IMR-90 (cell line): ENCODE data around the gene ATP13A5.

Experiments used
- BHLHE40 ChIP-seq: fragments of 150-350 bp; IDR thresholded peaks from 2 replicates; pipeline ENCODE4 v1.6.1; 2016; ENCODE audit warnings: mild to moderate bottlenecking, low read depth, low read length
- CEBPB ChIP-seq: IDR thresholded peaks from 2 replicates; pipeline ENCODE4 v1.6.1; 2012; ENCODE audit warnings: low read depth, low read length, improper control_type of control experiment
- MAFK ChIP-seq: IDR thresholded peaks from 2 replicates; pipeline ENCODE4 v1.6.1; 2012; ENCODE audit warnings: low read depth, low read length, improper control_type of control experiment
- POLR2A ChIP-seq: IDR thresholded peaks from 2 replicates; pipeline ENCODE4 v1.6.1; 2012; ENCODE audit warnings: mild to moderate bottlenecking, low read depth, low read length
- RAD21 ChIP-seq: IDR thresholded peaks from 2 replicates; pipeline ENCODE4 v1.6.1; 2012; ENCODE audit warnings: low read length, improper control_type of control experiment
- RCOR1 ChIP-seq: IDR thresholded peaks from 2 replicates; pipeline ENCODE4 v1.6.1; 2012; ENCODE audit warnings: mild to moderate bottlenecking, low read length, improper control_type of control experiment; ENCODE audit not compliant: insufficient replicate concordance
- RFX5 ChIP-seq: IDR thresholded peaks from 2 replicates; pipeline ENCODE4 v1.8.0; 2012; ENCODE audit warnings: low read depth, mild to moderate bottlenecking, low read length, moderate library complexity
- SMC3 ChIP-seq: fragments of 150-350 bp; IDR thresholded peaks from 2 replicates; pipeline ENCODE4 v1.6.1; 2016; ENCODE audit warnings: low read depth, mild to moderate bottlenecking, antibody characterized with exemption, low read length, moderate library complexity
- USF2 ChIP-seq: fragments of 150-350 bp; IDR thresholded peaks from 2 replicates; pipeline ENCODE4 v1.6.1; 2017; ENCODE audit warnings: mild to moderate bottlenecking, antibody characterized with exemption, low read length, low read depth
- TF ChIP-seq, protein P1 (sequence below): conservative IDR thresholded peaks from 2 replicates; pipeline ENCODE4 v1.5.1; 2012; ENCODE audit warnings: mild to moderate bottlenecking, low read depth, low read length, improper control_type of control experiment

GRCh38 chr3:193357291-193357690 is 21.3 kb downstream of the ATP13A5 start:
- TF ChIP-seq, protein P1, sequence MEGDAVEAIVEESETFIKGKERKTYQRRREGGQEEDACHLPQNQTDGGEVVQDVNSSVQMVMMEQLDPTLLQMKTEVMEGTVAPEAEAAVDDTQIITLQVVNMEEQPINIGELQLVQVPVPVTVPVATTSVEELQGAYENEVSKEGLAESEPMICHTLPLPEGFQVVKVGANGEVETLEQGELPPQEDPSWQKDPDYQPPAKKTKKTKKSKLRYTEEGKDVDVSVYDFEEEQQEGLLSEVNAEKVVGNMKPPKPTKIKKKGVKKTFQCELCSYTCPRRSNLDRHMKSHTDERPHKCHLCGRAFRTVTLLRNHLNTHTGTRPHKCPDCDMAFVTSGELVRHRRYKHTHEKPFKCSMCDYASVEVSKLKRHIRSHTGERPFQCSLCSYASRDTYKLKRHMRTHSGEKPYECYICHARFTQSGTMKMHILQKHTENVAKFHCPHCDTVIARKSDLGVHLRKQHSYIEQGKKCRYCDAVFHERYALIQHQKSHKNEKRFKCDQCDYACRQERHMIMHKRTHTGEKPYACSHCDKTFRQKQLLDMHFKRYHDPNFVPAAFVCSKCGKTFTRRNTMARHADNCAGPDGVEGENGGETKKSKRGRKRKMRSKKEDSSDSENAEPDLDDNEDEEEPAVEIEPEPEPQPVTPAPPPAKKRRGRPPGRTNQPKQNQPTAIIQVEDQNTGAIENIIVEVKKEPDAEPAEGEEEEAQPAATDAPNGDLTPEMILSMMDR: no peak
- TF ChIP-seq POLR2A (no peak), SMC3 (no peak), RAD21 (no peak), MAFK (no peak), CEBPB (no peak), BHLHE40 (no peak), USF2 (no peak), RFX5 (no peak), RCOR1 (no peak)
